GM21825 (cell line): Measurements from ENCODE around the gene LMAN1L.
A peak's percentile ranks its signal among the peaks of the same experiment; 100 is the strongest.

Source experiments
- ATAC-seq: cut with Tn5 transposase; IDR thresholded peaks from one replicate; pipeline ENCODE4 v1.9.1; 2021; ENCODE audit warnings: mild to moderate bottlenecking, moderate library complexity; ENCODE audit not compliant: unreplicated experiment

LMAN1L gene

GRCh38 chr15:74851960-74852359 lies 39.3 kb downstream of the LMAN1L start:
- ATAC-seq = no peak

- no peak for ATAC-seq
These were observed 41.9 kb downstream of the LMAN1L start for GRCh38 chr15:74854453-74855022.

- no peak for ATAC-seq
These were observed 43.2 kb downstream of the LMAN1L start for GRCh38 chr15:74855857-74856256.

- no peak for ATAC-seq
These were observed 43.9 kb downstream of the LMAN1L start for GRCh38 chr15:74856537-74856936.

GRCh38 chr15:74857082-74857655 lies 44.5 kb downstream of the LMAN1L start:
- peak; percentile 75 for ATAC-seq

- peak; percentile 15 for ATAC-seq
These were observed 45.2 kb downstream of the LMAN1L start for GRCh38 chr15:74857671-74858368.

GRCh38 chr15:74858369-74858740 lies 45.7 kb downstream of the LMAN1L start:
- ATAC-seq = no peak

GRCh38 chr15:74863239-74864056 lies 50.8 kb downstream of the LMAN1L start:
- no peak for ATAC-seq

GRCh38 chr15:74864296-74864695 lies 51.7 kb downstream of the LMAN1L start:
- no peak for ATAC-seq

- no peak for ATAC-seq
These were observed 52.7 kb downstream of the LMAN1L start for GRCh38 chr15:74865316-74865715.

- no peak for ATAC-seq
These were observed 53.5 kb downstream of the LMAN1L start for GRCh38 chr15:74866090-74866489.

GRCh38 chr15:74867466-74868038 lies 54.9 kb downstream of the LMAN1L start:
- no peak for ATAC-seq

- no peak for ATAC-seq
These were observed 55.4 kb downstream of the LMAN1L start for GRCh38 chr15:74868059-74868458.

- ATAC-seq = no peak
These were observed 56.7 kb downstream of the LMAN1L start for GRCh38 chr15:74869372-74869725.

GRCh38 chr15:74869726-74870407 lies 57.2 kb downstream of the LMAN1L start:
- peak; percentile 43 for ATAC-seq

GRCh38 chr15:74870436-74871215 lies 58.0 kb downstream of the LMAN1L start:
- ATAC-seq = no peak

- no peak for ATAC-seq
These were observed 60.0 kb downstream of the LMAN1L start for GRCh38 chr15:74872702-74873035.

GRCh38 chr15:74873036-74873755 lies 60.6 kb downstream of the LMAN1L start, which contains the start of gene SCAMP2:
TSS of gene SCAMP2 (minus strand) at chr15:74873365. CDS start at chr15:74873255, 110 bp downstream.
- ATAC-seq = peak; percentile 71

GRCh38 chr15:74873756-74874424 lies 61.3 kb downstream of the LMAN1L start:
- no peak for ATAC-seq
